ENCODE measurements around the gene FFAR2.

Gene FFAR2

GRCh38 chr19:35438527-35438926, 9.5 kb upstream of the FFAR2 start:
- no peak for TF ChIP-seq CTCF (IDR thresholded peaks at IDR 0.05; ENCODE audit: control insufficient read depth, insufficient read depth, low read depth, low read length, missing control alignments)
- DNase-seq (ENCODE audit: low read depth) = no peak
- H3K4me3 ChIP-seq (ENCODE audit: control insufficient read depth, low read depth, low read length) = no peak overlapping the region

GRCh38 chr19:35439921-35440320, 8.1 kb upstream of the FFAR2 start:
- no peak overlapping the region for H3K4me3 ChIP-seq (ENCODE audit: control insufficient read depth, low read depth, low read length)
- no peak for DNase-seq (ENCODE audit: low read depth)
- TF ChIP-seq CTCF (IDR thresholded peaks at IDR 0.05; ENCODE audit: control insufficient read depth, insufficient read depth, low read depth, low read length, missing control alignments) = no peak

GRCh38 chr19:35442091-35442490, 6.0 kb upstream of the FFAR2 start:
- no peak for TF ChIP-seq CTCF (IDR thresholded peaks at IDR 0.05; ENCODE audit: control insufficient read depth, insufficient read depth, low read depth, low read length, missing control alignments)
- H3K4me3 ChIP-seq (ENCODE audit: control insufficient read depth, low read depth, low read length) = no peak overlapping the region
- no peak for DNase-seq (ENCODE audit: low read depth)

GRCh38 chr19:35444735-35445134, 3.3 kb upstream of the FFAR2 start:
- TF ChIP-seq CTCF (IDR thresholded peaks at IDR 0.05; ENCODE audit: control insufficient read depth, insufficient read depth, low read depth, low read length, missing control alignments) = no peak
- DNase-seq (ENCODE audit: low read depth) = no peak
- no peak overlapping the region for H3K4me3 ChIP-seq (ENCODE audit: control insufficient read depth, low read depth, low read length)

- H3K4me3 ChIP-seq (ENCODE audit: control insufficient read depth, low read depth, low read length) = no peak overlapping the region
- no peak for TF ChIP-seq CTCF (IDR thresholded peaks at IDR 0.05; ENCODE audit: control insufficient read depth, insufficient read depth, low read depth, low read length, missing control alignments)
- no peak for DNase-seq (ENCODE audit: low read depth)
Measured at GRCh38 chr19:35445826-35446593, 2.0 kb upstream of the FFAR2 start.

GRCh38 chr19:35449359-35450043, 1.4 kb downstream of the FFAR2 start:
- no peak for DNase-seq (ENCODE audit: low read depth)
- TF ChIP-seq CTCF (IDR thresholded peaks at IDR 0.05; ENCODE audit: control insufficient read depth, insufficient read depth, low read depth, low read length, missing control alignments) = no peak
- no peak overlapping the region for H3K4me3 ChIP-seq (ENCODE audit: control insufficient read depth, low read depth, low read length)

All from AG09309 (cell line).